Progenitor cell of endocrine pancreas (in vitro differentiated cells): ENCODE measurements around the gene ENPP1. TPM values are rescaled to one million over a fixed set of nuclear protein-coding genes. Genes with fewer than 3 reads are reported as not detected.

Experiments used
- DNase-seq: peaks from one replicate; pipeline ENCODE4 v3.0.0; 2021; ENCODE audit warnings: low spot score; ENCODE audit not compliant: unreplicated experiment
- H3K27ac Mint-ChIP-seq: 2 replicates; pipeline ENCODE4 v1.8.0; 2021; ENCODE audit warnings: mild to moderate bottlenecking, moderate library complexity, mixed read lengths
- H3K27me3 Mint-ChIP-seq: 2 replicates; pipeline ENCODE4 v1.8.0; 2021; ENCODE audit warnings: mixed read lengths
- H3K36me3 Mint-ChIP-seq: 2 replicates; pipeline ENCODE4 v1.8.0; 2022; ENCODE audit warnings: mixed read lengths; ENCODE audit not compliant: insufficient read depth
- H3K4me1 Mint-ChIP-seq: 2 replicates; pipeline ENCODE4 v1.8.0; 2021; ENCODE audit warnings: low read depth, mixed read lengths
- H3K4me3 Mint-ChIP-seq: 2 replicates; pipeline ENCODE4 v1.8.0; 2021; ENCODE audit warnings: low read depth, mild to moderate bottlenecking, moderate library complexity, mixed read lengths
- H3K9me3 Mint-ChIP-seq: 2 replicates; pipeline ENCODE4 v1.8.0; 2021; ENCODE audit warnings: low read depth, mixed read lengths
- total RNA-seq: library from RNA; stranded (reverse); gene quantifications from 2 replicates; pipeline ENCODE4 v1.2.1, GENCODE V29; 2021
- TF ChIP-seq, protein P1 (sequence below): fragments of 200-600 bp; sonication (generic); IDR thresholded peaks from one replicate; pipeline ENCODE4 v1.5.0; 2021; ENCODE audit warnings: antibody characterized with exemption, mild to moderate bottlenecking; ENCODE audit not compliant: unreplicated experiment

ENPP1 gene
- total RNA-seq, 1 donor from 2014 or later: 2.4 TPM

- TF ChIP-seq, protein P1, sequence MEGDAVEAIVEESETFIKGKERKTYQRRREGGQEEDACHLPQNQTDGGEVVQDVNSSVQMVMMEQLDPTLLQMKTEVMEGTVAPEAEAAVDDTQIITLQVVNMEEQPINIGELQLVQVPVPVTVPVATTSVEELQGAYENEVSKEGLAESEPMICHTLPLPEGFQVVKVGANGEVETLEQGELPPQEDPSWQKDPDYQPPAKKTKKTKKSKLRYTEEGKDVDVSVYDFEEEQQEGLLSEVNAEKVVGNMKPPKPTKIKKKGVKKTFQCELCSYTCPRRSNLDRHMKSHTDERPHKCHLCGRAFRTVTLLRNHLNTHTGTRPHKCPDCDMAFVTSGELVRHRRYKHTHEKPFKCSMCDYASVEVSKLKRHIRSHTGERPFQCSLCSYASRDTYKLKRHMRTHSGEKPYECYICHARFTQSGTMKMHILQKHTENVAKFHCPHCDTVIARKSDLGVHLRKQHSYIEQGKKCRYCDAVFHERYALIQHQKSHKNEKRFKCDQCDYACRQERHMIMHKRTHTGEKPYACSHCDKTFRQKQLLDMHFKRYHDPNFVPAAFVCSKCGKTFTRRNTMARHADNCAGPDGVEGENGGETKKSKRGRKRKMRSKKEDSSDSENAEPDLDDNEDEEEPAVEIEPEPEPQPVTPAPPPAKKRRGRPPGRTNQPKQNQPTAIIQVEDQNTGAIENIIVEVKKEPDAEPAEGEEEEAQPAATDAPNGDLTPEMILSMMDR: no peak
- no peak overlapping the region for H3K4me3 Mint-ChIP-seq
- H3K9me3 Mint-ChIP-seq: peaks cover 5% of the 10 kb centered on the region
- H3K27me3 Mint-ChIP-seq: no peaks in the 10 kb centered on the region
- peaks cover 1% of the 10 kb centered on the region for H3K4me1 Mint-ChIP-seq
- H3K27ac Mint-ChIP-seq: no peak overlapping the region
- no peak for DNase-seq
- H3K36me3 Mint-ChIP-seq: peaks cover 2% of the 10 kb centered on the region
Observed at GRCh38 chr6:131893198-131893597, 85.4 kb downstream of the ENPP1 start.

DNA sequence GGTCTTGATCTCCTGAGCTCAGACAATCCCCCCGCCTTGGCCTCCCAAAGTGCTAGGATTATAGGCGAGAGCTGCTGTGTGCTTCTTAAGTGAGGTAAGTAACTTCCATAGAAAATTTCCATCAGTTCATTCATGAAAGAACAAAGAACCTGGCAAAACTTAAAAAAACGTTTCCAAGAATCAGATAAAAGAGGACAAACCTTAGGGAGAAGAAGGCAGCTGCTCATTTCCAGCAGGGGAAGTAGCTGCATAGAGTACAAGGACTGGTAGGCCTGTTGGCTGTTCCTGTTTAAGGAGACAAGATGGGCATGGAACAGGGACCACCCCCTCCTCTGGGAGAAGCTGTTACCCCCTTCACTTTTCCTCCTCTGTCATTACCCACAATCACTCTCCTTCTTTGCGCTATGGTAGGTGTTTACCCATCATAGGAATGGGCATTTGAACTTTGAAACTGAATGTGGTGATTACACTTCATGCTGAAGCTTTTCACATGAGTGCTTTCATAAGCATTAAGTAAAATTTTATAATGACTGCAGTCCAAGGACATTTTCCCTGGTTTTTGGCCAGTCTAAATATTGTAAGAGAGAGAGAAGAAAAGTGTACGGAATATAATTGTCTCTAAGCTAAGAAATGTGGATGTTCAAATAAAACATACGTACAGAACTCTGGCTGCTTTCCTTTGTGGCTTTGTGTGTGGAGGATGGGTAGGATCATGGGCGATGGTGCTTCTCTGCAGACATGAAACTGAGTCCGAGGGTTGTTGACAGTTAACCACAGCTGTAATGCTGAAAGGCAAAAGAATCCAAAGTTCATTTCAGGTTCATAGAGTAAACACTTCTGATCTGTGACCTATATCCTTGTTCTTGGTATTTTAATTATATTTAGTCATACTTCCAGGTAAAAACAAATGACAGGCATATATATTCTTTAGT is 86.9 kb downstream of the ENPP1 start:
- peaks cover 3% of the 10 kb centered on the region for H3K36me3 Mint-ChIP-seq
- H3K4me3 Mint-ChIP-seq: no peak overlapping the region
- peaks cover 12% of the 10 kb centered on the region for H3K9me3 Mint-ChIP-seq
- peaks cover 1% of the 10 kb centered on the region for H3K4me1 Mint-ChIP-seq
- TF ChIP-seq, protein P1: no peak
- no peak for DNase-seq
- no peak overlapping the region for H3K27ac Mint-ChIP-seq
- H3K27me3 Mint-ChIP-seq: peaks cover 3% of the 10 kb centered on the region

DNA sequence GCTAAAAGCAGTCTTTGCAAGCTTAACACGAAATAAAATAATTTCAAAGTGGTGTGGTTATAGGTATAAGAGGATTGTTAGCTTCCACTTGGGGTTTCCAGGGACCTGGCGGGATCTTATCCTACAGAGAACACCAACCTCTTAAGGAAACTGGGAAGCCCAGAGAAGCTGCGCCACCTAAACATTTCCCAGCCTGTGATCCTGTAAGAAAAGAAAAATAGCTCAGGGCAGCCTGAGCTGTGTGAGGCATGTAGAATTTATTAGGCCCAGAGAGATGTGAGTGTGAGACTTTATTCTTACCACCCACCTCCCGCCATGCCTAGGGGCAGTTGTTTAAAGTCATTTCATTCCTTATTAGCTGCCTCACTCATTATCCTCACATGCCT is 89.2 kb downstream of the ENPP1 start:
- Mint-ChIP-seq H3K36me3 (peaks cover 3% of the 10 kb centered on the region), H3K9me3 (peaks cover 12% of the 10 kb centered on the region), H3K27me3 (peaks cover 23% of the 10 kb centered on the region), H3K27ac (no peak overlapping the region), H3K4me1 (peaks cover 1% of the 10 kb centered on the region), H3K4me3 (no peak overlapping the region)
- TF ChIP-seq, protein P1: no peak
- DNase-seq: no peak

DNA sequence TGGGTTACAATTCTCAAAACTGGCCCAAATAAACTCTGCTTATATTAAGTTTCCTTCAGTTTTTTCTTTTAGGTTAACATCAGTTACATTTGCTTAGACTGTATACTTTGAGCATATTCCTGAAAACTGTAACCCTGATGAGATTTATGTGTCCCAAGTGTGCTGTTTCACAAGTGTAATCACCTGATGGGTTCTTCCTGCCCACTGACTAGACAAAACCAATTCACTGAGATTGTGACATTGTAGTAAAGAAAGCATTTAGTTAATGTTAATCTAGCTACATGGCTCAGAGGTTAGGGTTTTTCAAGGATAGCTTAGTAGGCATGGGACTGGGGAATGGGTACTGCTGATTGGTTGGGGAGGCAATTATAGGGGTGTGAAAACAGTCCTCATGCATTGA is 89.8 kb downstream of the ENPP1 start:
- Mint-ChIP-seq H3K27ac (no peak overlapping the region), H3K4me1 (peaks cover 1% of the 10 kb centered on the region), H3K27me3 (peaks cover 28% of the 10 kb centered on the region), H3K9me3 (peaks cover 12% of the 10 kb centered on the region), H3K4me3 (no peak overlapping the region), H3K36me3 (peaks cover 3% of the 10 kb centered on the region)
- DNase-seq: no peak
- TF ChIP-seq, protein P1: no peak

GRCh38 chr6:131898718-131899117 is 90.9 kb downstream of the ENPP1 start:
- H3K4me3 Mint-ChIP-seq: no peak overlapping the region
- peaks cover 7% of the 10 kb centered on the region for H3K4me1 Mint-ChIP-seq
- TF ChIP-seq, protein P1: no peak
- no peak overlapping the region for H3K27ac Mint-ChIP-seq
- H3K36me3 Mint-ChIP-seq: peaks cover 3% of the 10 kb centered on the region
- no peak for DNase-seq
- peaks cover 12% of the 10 kb centered on the region for H3K9me3 Mint-ChIP-seq
- H3K27me3 Mint-ChIP-seq: peaks cover 39% of the 10 kb centered on the region
